HG03342 (cell line): ENCODE data around the gene RHEBL1.
"Not testable (repeated sequence)": the region's sequence is repeated elsewhere in the genome, so short reads cannot be mapped to it uniquely, and the experiment has no call there.

Experiments
- ATAC-seq: cut with Tn5 transposase; IDR thresholded peaks from one replicate; pipeline ENCODE4 v1.9.1; 2021; ENCODE audit warnings: mild to moderate bottlenecking, moderate library complexity; ENCODE audit not compliant: unreplicated experiment

Gene RHEBL1

DNA sequence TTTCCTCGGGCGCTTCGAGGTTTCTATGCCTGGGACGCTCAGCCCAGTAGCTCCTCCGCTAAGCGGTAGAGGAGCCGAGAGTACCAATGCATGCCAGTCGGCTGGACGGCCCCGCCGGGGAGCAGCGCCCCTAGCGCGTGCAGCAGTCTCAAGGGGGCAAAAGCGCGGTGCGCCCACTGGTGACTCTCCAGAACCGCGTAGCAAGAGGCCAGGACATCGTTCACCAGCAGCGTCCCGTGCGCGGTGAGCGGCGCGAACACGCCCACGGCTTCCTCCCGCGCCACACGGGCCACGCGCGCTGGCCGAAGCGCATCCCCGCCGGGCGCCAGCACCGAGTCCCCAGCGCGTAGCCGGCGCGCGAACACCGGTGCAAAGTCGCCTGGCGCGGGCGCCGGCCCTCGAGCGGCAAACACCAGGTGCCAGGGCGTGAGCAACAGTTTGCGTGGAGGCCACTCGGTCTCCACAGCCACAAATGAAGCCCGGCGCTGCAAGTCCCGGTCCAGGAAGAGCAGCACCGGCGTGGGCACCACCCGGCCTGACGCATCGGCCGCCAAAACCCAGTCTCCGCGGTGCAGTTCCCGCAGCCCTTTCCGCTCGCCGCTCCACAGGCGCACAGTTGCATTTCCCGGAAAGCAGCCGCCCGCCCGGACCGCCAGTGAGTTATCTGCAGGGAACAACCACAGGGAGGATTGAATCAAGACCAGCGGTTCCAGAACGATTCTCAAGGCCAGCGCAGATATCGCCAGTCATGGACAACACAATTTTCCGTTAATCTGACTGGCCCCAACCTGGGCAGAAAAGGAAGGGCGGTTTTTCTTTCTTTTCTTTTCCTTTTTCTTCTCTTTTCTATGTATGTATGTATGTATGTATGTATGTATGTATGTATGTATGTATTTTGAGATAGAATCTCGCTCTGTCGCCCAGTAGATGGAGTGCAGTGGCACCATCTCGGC is 20.3 kb upstream of the RHEBL1 start:
- no peak for ATAC-seq

DNA sequence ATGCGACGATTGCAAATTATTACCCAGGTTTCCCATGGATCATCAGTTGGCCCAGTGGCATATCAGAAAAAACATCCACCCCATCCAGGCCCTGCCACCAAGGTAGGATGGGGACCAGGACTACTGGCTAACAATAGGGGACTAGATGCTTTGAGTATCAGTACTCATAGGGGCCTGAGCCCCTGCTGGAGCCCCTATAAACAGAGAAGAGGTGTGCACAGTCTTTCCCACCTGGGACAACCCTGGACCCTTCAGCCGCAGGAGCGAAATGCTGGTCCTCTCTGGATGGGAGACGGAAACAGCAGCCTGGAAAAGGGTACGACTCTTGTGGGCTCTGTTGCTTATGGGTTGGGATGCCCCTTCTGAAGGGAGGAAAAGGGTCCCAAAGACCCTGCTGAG is 19.2 kb upstream of the RHEBL1 start:
- no peak for ATAC-seq

DNA sequence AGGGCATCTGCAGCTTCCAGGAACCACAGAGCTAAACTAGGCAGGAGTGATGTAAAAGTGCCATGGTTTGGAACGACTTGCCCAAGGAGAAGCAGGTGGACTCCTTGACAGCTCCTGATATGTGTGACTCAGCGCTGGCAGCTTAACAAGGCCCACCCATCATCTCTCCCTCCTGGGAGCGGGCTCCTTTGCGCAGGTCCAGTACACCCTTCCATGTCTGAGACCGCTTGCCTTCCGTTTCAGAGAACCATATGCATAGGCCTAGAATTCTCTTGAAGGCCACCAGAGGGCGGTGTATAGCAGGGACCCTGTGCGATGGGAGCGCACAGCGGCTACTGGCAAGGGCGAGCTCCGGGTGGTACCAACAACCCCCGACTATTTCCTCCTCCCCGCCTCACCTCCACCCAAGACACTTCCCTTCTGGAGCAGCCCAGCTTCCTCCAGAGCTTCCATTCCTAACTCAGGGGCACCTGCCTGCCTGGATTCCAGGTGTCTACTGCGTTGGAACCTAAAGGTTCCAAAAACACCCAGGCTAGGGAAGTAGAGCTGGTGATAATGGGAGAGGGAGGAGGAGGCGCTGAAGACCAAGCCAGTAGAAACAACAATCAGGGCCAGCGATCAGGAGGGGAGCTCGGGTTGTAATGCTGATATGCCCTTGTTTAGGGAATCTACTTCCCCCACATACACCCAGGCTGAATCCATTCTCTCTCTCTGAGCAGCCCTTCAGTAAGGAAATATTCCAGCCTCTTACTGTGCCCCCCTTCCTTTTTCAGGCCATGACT is 18.6 kb upstream of the RHEBL1 start:
- peak; percentile 87 for ATAC-seq

DNA sequence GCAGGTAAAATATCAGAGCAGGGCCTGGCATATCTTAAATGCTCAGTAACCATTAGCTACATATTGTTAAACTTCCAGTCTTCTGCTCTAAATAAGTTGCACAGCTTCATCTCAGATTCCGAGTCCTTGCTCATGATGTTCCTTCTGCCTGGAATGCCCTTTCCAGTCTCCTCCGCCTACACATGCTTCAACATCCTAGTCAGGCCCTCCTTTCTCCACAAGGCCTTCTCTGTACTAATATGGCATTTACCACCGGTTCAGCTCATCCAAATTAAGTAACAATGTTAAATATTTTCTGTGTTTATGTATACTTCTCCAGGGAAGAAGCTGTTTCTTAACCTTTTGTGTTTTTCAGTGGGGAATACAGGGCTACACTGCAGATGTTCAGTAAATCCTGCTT is 16.3 kb upstream of the RHEBL1 start:
- no peak for ATAC-seq

DNA sequence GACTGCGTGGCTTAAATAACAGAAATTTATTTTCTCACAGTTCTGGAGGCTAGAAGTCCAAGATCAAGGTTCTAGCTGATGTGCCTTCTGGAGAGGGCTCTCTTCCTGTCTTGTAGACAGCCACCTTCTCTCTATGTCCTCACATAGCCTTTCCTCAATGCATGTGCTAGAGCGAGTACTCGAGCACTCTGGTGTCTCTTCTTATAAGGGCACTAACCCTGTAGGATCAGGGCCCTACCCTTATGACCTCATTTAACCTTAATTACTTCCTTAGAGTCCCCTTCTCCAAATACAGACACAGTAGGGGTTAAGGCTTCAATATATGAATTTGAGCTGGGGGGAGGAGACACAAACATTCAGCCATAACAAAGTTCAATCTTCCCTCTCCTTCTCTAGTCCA is 14.7 kb upstream of the RHEBL1 start:
- no peak for ATAC-seq

DNA sequence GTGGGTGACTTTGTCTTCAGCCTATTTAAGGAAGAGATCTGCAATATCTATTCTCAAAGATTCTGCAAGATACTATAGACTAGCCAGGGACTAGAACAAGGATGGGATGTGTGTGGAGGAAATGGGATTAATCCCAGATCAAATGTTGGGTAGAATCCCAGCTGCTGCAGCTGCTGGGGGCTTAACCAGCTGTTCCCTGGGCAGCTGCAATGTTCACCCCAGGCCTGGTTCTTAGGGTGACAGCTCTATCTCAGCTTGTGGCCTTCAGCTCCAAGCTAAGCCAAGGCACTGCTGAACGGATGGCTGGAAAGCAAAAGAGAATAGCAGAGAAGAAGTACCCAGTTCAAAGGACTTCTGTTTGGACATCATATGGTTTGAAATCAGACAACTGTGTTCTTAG is 10.0 kb upstream of the RHEBL1 start:
- no peak for ATAC-seq

DNA sequence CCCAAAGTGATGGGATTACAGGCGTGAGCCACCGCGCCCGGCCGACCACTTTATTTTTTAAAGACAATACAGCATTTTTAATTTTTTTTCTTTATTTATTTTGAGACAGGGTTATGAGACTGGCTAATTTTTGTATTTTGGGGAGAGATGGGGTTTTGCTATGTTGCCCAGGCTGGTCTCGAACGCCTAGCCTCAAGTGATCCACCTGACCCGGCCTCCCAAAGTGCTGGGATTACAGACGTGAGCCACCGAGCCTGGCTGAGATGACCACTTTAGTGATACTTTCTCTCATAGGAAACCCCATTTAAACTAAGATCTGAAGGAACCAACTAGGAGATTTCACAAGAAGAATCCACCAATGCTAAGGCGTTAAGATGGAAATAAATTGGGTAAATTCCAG is 1.2 kb upstream of the RHEBL1 start:
- ATAC-seq = no peak

DNA sequence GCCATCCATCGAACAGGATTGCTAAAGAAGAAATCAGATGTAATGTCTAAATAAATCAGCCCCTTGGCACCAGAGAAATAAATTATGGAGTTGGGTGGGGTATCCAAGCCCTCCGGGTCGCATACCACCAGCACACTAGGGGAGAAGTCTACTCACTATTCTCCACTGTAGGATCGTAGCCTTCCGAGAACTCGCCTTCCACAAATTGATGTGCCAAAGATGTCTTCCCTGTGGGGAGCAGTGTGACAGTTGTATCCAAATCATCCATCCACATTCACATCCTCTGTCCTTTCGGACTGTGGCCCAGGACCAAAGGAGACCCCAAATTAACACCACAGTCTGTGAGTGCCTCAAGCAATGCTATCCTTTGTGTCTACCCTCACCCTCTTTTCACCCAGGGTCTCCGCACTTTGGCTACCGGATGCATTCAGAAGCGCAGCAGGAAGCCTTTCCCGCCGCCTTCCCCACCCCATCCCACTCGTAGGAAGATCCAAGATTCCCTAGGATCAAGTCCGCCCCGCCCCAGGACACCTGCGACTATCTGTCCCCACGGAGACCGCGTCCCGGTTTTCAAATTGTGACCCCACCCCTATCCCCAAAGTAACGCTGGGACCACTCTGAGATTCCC is 786 bp downstream of the RHEBL1 start:
- ATAC-seq = no peak

DNA sequence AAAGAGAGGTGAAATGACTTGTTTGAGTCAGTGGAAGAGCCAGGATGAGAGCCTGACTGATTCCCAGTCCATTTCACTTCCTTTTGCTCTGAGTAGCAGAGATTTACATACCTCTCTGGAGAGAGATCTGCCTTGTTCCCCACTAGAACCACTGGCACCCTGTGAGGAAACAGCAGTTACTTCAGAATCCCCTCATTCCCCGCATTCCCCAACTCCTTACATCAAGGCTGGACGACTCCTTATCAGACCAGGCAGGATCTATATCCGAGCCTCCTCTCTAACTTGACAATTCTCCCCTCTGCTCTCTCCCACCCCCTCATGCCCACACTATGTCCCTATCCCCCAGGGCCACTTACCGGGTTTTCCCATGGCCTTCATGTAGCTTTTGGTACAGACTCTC is 3.7 kb downstream of the RHEBL1 start:
- no peak for ATAC-seq

DNA sequence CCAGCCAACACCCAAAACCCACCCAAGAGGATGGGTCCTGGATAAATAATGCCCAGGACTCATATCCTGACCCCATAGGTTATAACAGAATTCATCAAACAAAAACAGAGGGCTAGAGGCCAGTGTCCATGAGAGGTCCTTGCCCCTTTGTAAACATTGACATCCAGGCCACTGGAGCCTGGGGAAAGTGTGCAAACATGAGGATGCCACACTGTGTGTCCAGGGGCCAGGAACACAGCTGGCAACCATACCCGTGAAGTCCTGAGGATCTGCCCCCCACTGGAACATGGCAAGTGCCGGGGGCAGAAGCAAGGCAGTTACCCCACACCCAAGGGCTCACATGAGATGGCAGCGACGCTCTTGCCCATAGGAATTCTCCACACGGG is 5.0 kb downstream of the RHEBL1 start:
- no peak for ATAC-seq

DNA sequence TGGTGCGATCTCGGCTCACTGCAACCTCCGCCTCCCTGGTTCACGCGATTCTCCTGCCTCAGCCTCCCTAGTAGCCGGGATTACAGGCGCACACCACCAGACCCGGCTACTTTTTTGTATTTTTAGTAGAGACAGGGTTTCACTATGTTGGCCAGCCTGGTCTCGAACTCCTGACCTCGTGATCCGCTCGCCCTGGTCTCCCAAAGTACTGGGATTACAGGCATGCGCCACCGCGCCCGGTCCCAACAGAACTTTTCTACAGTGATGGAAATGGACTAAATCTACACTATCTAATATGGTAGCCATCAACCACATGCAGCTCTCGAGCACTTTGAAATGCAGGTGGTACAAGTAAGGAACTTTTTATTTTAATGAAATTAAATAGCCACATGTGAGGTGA is 7.9 kb downstream of the RHEBL1 start:
- ATAC-seq = not testable (repeated sequence)

DNA sequence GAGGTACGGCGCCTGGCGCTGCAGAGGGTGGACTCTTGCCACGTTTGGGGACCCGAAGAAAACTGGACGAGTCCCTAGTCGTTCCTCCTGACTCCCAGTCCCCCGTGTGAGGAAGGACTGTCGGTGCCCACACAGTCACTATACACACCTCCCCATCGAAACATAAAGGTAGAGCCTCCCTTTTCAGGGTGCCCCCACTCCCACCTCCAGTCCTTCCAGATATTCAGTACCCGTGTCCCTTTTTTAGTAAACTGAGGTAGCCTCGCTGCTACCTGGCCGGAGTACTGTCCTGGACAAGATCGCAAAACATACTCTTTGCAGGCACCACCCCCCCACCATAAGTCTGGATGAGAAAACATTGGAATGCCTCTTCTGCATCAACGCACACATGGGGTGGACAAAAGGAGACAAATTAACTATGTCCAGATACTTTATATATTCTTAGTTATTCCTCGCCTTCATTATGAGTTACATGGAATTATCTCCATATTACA is 8.6 kb downstream of the RHEBL1 start:
- ATAC-seq = no peak

DNA sequence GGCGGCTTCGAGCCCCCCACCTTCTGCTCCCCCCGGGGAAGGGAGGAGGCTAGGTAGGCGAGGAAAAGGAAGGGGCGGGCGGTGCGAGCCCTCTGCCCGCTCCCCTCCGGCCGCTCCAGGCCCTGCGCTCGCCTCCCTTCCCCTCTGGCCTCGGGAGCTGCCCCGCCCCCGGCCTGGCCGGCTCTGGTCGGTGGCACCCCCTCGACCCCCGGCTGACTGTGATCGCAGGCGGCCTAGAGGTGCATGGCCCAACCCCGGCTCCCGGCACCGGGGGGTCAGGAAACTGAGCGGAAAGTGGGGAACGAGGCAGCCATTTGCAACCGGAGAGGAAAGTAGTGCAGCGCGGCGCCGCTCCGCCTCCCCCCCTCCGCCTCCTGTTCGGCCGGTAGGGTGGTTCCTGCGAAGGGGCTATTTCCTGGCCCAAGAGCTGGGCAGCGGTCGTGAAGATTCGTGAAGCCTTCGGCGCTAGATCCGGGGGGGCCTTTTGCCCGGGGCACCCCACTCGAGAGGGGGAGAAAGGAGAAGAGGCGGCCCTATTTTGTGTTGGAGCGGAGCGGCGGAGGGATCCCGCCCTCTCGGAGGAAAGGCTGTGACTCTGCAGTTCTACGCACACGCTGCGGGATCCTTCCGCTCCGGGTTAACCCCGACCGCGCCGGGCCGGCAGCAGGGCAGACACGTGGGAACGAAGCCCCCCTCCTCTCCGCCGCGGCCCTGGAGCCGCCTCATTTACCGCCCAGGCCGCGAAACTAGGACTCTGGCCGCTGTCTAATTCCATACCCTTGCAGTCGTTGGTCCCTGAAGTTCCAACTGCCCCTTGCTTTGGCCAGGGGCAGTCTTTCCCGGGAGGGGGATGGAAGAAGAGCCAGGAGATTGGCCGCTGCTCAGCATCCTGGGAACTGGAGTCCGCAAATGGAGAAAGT is 9.3 kb downstream of the RHEBL1 start, which contains the start of gene KMT2D:
Gene KMT2D, minus strand, starts transcription at position 558 of the 920 bp plus-strand sequence. CDS start 5,470 bp downstream, outside the sequence.
- ATAC-seq = peak; percentile 54

DNA sequence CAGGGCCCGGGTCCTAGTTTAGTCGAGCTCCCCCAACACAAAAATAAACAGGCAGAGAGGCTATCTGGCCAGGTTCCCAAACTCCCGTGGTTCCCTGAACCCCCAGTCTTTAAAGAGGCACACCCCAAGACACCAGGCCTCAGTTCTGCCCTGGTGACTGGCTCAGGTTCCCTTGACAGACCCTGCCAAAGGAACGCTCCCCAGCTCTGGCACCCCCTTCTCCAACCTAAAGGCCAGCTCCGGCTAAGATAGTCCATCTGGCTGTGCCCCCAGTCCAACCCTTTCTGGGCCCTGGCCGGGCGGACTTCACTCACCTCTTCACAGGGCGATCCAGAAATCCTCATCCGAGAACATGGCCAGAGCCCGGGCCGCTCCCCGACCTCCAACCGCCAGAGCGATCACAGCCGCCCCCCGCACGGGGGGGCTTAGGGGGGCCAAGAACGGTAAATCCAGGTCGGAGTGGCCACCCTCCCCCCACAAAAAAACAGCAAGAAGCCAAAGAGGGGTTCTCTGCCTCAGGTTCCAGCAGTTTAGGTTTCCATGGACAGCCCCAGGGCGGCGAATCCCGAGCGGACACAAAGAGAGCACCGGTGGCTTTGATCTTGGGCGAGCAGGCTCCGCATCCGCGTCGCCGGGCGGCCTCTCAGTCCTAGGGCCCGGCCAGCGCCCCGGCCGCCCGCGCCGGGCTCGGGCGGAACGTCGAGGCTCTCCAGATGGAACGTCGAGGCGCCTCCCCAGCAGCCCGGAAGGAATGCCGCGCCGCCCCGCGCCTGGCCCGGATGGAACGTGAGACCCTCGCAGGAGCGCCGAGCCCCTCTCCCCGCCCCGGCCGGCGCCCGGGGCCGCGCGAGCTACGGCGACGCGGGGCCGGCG is 10.2 kb downstream of the RHEBL1 start:
- peak; percentile 7 for ATAC-seq

DNA sequence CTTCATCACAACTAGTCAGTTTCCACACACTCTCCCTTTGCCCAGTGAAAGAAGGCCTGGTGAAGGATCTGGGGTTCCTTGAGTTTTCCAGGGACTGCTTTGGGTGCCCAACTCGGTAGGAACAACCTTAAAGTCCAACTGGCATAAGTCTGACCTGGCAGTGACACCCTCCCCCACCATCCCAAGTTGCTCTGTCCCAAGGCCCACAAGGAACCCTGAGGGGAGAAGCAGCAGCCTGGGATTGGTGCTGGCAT is 10.8 kb downstream of the RHEBL1 start:
- ATAC-seq = no peak

DNA sequence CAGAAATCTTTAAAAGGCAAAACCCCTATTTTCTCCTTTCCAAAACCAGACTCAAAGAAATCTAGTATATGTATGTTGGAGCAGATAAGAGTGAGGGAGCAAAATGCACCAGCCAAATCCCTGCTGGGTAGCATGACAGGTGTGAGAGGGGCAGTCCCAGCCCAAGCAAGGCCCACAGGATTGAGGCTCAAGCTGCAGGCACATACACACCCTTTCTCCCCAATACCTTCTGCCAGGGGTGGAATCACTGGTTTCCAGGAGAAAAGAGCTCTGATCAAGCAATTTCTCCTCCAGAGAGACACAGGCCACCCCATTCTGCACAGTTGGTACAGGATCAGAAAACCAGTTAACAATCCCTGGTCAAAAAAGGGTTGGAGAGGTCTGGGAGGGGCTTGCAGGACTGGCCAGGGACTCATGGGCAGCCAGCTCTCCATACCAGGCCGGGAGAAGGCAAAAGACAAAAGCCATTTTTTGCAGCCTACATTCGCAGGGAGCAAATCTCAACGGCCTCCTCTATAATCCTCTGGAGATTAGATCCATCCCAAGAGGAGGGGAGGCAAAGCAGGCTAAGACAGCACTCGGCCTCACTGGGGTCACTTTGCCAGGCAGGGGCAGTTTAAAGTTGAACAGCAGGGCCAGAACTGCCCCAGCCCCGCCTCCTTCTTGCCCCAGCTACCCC is 11.3 kb downstream of the RHEBL1 start:
- no peak for ATAC-seq

DNA sequence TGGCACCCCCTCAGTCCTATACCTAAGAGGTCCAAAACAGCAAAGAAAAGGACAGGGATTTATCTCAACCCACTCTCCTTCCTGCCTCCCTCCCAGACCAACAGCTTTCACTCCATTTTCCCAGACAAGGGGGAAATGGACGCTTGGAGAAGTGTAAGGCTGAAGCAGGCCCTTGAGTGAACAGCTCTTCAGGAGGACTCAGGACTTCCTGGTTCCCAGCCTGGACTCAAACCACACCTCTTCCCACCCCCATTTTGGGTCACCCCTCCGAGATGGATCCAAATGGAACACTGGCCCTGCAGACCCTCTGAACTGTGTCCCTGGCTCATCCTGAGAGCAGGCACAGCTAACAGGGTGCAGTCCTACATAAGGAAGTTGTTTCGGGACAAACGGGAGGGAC is 11.9 kb downstream of the RHEBL1 start:
- ATAC-seq = no peak

DNA sequence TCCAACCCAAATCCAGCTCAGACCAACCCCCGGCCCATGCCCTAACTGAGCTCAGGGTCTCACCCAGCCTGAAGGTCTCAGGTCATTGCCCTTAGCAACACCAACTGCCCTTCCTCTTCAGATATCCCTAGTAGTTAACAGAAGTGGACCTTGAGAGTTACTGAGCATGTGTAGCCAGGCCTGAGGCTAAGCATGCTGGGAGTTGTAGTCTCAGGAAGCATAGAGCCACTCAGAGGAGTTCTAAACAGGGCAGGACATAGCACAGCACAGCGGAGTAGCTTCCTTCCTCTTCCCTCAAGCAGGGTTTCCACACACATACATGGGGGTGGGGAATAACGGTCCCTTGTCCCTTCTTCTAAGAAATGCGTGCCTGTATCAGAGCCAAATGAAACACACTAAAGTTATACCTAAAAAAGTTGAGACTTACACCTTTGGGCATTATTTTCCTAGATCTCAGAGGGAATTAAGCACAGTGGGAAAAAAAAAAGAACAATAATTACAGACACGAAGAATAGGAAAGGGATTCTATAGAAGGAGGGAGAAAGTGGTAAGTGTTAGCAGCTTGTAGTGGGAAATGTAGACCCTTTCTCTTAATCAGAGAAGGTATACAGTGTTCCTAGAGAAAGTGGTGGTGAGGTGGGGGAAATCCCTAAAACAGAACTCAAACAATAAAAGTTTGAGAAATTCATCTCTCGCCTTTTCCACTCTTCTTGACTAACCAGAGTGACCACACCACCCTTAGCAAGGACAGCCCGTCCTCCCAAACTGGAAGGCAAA is 13.6 kb downstream of the RHEBL1 start:
- ATAC-seq = peak; percentile 60
